Measurements from ENCODE around the gene KRT36.

DNA sequence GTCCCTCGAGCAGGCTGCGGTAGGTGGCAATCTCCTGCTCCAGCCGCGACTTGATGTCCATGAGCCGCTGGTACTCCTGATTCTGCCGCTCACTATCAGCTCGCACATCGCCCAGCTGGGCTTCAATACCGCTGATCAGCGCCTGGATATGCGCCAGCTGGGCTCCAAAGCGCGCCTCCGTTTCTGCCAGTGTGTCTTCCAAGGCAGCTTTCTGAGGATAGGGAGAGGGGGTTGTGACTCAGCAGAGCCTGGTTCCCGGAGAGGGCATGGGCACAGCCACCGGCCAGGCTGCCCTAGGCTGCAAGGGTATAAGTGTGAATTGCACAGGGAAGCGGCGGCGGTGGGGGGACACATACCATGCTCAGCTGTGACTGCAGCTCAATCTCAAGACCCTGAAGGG, 34.1 kb upstream of the KRT36 start:
- TF ChIP-seq, protein P1, sequence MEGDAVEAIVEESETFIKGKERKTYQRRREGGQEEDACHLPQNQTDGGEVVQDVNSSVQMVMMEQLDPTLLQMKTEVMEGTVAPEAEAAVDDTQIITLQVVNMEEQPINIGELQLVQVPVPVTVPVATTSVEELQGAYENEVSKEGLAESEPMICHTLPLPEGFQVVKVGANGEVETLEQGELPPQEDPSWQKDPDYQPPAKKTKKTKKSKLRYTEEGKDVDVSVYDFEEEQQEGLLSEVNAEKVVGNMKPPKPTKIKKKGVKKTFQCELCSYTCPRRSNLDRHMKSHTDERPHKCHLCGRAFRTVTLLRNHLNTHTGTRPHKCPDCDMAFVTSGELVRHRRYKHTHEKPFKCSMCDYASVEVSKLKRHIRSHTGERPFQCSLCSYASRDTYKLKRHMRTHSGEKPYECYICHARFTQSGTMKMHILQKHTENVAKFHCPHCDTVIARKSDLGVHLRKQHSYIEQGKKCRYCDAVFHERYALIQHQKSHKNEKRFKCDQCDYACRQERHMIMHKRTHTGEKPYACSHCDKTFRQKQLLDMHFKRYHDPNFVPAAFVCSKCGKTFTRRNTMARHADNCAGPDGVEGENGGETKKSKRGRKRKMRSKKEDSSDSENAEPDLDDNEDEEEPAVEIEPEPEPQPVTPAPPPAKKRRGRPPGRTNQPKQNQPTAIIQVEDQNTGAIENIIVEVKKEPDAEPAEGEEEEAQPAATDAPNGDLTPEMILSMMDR (IDR thresholded peaks at IDR 0.05; ENCODE audit: low read length), result no peak
- TF ChIP-seq EZH2 (IDR thresholded peaks at IDR 0.05; ENCODE audit: borderline replicate concordance, low read length), result no peak

Measured in OCI-LY1 (cell line).